AG09309 (cell line): Measurements from ENCODE around the gene CYP2J2.

ENCODE experiments used
- DNase-seq: peaks from one replicate; pipeline ENCODE4 v3.0.0-alpha.2; 2010; ENCODE audit warnings: low read depth
- H3K4me3 ChIP-seq: 2 replicates; pipeline ENCODE4 v1.5.1; 2011; ENCODE audit warnings: mild to moderate bottlenecking, low read depth, low read length, moderate library complexity; ENCODE audit not compliant: control insufficient read depth
- TF ChIP-seq, protein P1 (sequence below): IDR thresholded peaks from 2 replicates; pipeline ENCODE4 v1.5.1; 2011; ENCODE audit warnings: mild to moderate bottlenecking, low read depth, low read length, inconsistent platforms; ENCODE audit not compliant: insufficient read depth, control insufficient read depth; ENCODE audit errors: missing control alignments

The CYP2J2 gene

DNA sequence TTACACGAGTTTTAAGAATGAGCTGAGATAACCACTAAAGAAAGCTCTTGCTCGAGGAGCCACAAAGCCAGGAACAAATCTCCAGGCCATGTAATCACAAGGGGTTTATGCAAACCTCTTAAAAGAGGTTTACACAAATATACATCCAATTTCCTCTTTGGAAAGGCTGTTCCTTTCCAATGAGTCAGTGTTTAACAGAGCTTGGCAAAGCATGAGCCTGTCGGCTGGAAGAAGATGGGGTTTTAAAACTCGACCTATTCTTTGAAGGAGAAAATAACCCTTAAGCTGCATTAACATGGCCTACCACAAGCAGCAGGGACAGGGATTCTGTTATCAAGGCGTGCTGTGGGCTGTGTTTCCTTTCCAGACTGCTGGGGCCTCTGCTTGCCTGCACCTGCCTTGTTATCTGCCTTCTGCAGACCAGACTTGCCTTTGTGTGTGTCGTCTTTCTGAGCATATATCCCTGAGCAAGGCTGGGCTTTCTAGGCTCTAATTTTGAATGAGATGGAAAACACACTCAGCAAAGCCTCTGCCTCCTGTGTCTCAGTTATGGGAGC is 40.6 kb upstream of the CYP2J2 start:
- peak; percentile 39 for DNase-seq

DNA sequence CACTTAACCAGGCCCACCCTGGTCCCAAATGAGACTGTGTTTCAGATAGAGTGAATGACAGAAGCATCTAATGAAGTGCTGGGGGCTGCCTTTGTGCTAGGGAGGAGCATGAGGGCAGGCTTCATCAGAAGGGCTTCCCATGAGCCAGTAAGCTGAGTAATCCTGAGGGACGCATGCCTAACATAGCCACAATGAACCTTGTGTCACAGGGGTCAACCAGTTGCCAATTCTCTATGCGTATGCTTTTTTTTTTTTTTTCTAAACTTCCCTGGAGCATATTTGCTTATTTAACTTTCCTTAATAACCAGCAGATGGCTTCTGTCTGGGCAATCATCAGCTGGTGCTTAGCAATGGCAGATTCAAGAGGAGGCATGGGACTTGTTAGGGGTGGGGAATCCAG is 25.5 kb upstream of the CYP2J2 start:
- TF ChIP-seq, protein P1, sequence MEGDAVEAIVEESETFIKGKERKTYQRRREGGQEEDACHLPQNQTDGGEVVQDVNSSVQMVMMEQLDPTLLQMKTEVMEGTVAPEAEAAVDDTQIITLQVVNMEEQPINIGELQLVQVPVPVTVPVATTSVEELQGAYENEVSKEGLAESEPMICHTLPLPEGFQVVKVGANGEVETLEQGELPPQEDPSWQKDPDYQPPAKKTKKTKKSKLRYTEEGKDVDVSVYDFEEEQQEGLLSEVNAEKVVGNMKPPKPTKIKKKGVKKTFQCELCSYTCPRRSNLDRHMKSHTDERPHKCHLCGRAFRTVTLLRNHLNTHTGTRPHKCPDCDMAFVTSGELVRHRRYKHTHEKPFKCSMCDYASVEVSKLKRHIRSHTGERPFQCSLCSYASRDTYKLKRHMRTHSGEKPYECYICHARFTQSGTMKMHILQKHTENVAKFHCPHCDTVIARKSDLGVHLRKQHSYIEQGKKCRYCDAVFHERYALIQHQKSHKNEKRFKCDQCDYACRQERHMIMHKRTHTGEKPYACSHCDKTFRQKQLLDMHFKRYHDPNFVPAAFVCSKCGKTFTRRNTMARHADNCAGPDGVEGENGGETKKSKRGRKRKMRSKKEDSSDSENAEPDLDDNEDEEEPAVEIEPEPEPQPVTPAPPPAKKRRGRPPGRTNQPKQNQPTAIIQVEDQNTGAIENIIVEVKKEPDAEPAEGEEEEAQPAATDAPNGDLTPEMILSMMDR: no peak
- H3K4me3 ChIP-seq: no peak overlapping the region
- no peak for DNase-seq

More for the DNA sequence above, 40.6 kb upstream of the CYP2J2 start:
- H3K4me3 ChIP-seq: no peak overlapping the region
- TF ChIP-seq, protein P1: no peak

DNA sequence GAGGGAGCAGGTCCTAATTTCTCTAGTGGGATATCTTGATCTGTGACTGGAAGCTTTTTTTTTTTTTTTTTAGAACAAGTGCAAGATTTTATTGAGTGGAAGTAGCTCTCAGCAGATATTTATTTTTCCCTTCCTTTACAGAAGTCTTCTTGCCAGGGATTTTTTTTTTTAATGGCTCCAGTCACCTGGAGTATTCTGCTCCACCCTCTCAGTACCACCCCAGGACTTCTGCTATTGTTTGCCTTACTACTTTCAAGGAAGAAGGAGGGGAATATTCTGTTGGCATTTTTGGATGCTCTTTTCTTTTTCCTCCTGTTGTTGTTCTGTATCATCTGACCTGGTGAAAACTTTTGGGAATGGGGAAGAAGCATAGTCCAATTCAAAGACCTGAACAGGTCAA is 23.1 kb upstream of the CYP2J2 start:
- TF ChIP-seq, protein P1: no peak
- DNase-seq: no peak
- no peak overlapping the region for H3K4me3 ChIP-seq

DNA sequence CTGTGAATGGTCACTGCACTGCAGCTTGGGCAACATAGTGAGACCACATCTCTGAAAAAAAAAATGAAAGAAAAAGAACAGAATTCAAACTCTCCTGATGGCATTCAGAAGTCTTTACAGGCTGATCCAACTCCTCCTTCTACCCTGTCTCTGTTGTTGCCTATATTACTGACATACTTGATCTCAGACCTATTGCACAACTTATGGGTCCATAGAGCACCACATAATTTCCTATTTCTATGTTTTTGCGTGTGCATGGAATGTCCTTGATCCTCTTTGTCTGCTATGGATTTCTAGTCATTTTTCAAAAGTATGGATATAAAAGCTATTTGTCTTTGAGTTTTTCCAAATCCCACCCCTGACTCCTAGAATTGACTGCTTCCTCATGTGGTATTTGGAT is 22.4 kb upstream of the CYP2J2 start:
- no peak for DNase-seq
- H3K4me3 ChIP-seq: no peak overlapping the region
- TF ChIP-seq, protein P1: no peak

DNA sequence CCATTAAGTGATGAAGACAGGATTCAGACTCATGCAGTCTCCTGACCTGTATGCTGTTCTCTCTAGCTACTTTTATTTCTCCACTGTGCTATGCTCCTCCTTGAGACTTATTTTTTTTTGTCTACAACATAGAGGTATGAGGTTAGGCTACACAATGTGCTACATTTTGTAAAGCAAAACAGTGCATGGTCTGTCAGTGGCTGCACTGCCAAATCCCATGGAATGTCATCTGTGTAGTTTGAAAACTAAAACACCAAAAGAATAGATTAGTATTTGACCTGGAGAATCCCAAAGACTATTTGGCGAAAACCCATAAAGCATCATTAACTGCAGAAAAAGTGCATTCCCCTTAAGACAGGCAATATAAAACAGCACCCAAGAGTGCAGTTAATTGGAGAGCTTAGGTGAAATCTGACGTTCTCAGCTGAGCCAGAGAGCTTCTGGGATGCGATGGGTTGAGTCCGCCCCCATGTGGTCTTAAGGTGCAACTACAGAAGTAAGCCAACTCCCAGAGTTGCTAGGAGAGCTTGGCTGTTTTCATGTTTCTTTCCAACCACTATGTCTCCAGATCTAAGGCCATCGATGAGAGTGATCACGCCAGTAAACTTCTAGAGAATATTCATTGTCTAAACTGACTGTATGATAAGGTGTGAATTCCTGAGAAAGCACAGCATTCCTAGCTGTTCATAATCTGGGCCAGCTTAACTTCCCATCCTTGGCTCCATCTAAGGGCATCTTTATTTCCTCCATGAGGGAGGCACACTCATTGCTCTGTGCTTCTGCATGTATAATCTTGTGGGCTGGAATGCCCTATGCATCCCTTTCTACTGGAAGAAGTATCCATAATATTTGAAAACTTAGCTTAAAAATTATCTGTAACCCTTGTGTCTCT is 20.7 kb upstream of the CYP2J2 start:
- H3K4me3 ChIP-seq: no peak overlapping the region
- DNase-seq: peak; percentile 13
- TF ChIP-seq, protein P1: peak; percentile 92

DNA sequence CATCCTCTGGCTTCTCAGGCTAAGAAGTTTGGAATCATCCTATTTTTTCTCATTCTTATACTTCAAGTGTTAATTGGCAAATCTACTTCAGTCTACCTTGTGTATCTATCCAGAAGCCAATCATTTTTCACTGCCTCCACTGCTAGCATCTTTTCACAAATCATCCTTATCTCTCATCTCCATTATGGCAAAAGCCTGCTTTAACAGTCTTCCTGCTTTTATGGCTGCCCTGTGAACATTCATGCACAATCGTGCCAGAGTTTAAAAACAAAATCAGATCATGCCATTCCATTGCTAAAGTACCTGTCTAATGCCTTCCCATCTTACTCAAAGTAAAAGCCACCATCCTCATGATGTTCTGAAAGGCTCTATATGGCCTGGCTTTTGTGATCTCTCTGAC is 19.2 kb upstream of the CYP2J2 start:
- TF ChIP-seq, protein P1: no peak
- no peak overlapping the region for H3K4me3 ChIP-seq
- DNase-seq: no peak

DNA sequence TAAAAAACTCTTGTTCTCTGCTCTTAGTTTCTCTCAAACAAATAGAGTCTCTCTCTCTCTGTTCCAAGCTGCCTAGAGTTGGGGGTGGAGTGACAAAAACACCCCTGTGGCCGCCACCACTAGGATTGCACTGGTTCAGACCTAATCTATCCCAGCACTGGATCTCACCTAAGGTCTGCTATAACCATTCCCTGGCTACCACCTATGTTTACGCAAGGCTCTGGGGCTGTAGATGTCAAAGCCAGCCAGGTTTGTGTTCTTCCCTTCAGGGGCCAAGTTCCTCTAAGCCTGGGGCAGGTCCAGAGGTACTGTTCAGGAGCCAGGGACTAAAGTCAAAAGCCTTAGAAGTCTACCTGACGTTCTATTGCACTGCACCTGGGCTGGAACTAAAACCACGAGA is 12.8 kb upstream of the CYP2J2 start:
- H3K4me3 ChIP-seq: no peak overlapping the region
- TF ChIP-seq, protein P1: no peak
- DNase-seq: no peak
